Testis (tissue), 2 donors: ENCODE measurements around the gene ORM2.

ENCODE experiments used
- CTCF ChIP-seq, 3 experiments: fragments of 450-650 bp in 2 of 3; fragments of 200-600 bp in 1 of 3; sonication (generic) in 1 of 3; IDR thresholded peaks; one replicate each; pipeline ENCODE4 v1.5.1; 2016 to 2019; ENCODE audit warnings: antibody characterized with exemption in 3 of 3, mild to moderate bottlenecking in 2 of 3, moderate library complexity in 1 of 3
- POLR2A ChIP-seq: fragments of 450-650 bp; IDR thresholded peaks from one replicate; pipeline ENCODE4 v1.6.1; 2017; ENCODE audit warnings: antibody characterized with exemption, mild to moderate bottlenecking, moderate library complexity

GRCh38 chr9:114371973-114372917 is 42.6 kb downstream of the ORM2 start:
- TF ChIP-seq POLR2A (no peak), CTCF (IDR thresholded peaks at IDR 0.05) (no peak)
